Anterior cingulate cortex (tissue), 58 donors: ENCODE data around the gene DKC1.

Experiments
- DNase-seq, 58 donors: peaks; one replicate each; lab custom pipeline; 2025; lab: John Stamatoyannopoulos, UW

The DKC1 gene

GRCh38 chrX:154735695-154736393 is 26.8 kb upstream of the DKC1 start:
- DNase-seq, result no peak

DNA sequence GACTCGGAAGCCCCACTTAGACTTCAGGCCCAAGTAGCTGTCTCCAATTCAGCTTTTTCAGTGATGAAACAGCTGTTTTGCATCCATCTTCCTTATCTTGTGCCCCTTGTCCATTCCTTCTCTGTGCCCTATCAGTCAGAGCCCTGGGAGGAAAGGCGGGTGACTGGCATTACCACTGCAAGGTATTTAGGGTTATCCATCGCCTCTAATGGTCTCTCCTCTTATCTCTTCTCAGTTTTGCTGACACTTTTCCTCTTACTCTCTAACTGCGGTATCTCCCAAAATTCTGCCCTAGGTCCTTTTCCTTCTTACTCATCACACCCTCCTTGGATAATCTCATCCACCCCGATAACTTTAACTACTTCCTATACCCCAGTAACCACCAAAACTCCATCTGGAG is 25.5 kb upstream of the DKC1 start:
- no peak for DNase-seq

- no peak for DNase-seq
Measured at GRCh38 chrX:154738011-154738738, 24.5 kb upstream of the DKC1 start.

- DNase-seq, result no peak
Measured at GRCh38 chrX:154739952-154740465, 22.7 kb upstream of the DKC1 start.

GRCh38 chrX:154742613-154743012 is 20.1 kb upstream of the DKC1 start:
- no peak for DNase-seq

- DNase-seq, result peak in 17 of 58 donors; percentile 1 to 67 (median 6)
Measured at GRCh38 chrX:154748712-154749339, 13.8 kb upstream of the DKC1 start.

GRCh38 chrX:154749856-154750255 is 12.8 kb upstream of the DKC1 start:
- no peak for DNase-seq

DNA sequence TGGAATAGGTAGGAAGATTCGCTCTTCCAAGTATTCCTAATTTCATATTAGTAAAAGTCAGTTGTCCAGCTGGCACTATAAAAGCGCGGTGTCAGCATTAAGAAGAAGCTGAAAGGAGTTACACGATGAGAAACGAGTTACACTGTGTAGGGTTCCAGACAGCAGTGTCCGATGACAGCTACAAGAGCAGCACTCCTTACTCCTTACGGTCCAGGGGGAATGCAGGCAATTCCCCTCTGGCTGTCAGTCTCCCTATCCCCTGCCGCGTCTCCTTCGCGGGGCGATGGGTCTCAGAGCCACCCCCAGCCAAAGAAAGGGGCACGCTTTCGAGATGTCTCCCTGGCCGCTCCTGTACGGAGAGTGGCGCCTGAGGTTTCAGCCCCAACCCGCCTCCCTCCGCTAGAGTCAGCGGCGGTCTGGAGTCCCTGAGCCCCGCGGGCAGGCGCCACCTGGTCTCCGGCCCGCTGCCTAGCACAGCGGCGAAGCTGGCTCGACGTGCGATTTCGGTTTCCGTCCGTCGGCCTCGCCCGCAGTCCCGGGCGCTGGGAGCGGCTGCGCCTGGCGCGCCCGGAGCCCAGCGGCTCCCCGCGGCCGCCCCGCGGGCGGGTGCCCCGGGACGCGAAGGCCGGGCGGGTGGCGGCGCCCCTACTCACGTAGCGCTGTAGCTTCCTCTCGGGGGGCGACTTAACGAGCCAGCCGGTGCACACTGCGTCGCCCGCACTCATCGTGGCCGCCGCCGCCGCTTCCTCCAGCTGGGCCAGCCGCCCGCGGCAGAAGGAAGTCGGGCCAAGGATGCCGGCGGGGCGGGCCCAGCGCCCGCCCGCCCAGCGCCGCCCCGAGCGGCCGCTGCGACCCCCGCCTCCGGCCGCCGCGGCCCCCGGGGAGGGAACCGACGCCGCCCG is 12.1 kb upstream of the DKC1 start, which contains the start of gene GAB3:
Gene GAB3, minus strand, starts transcription at position 777 of the 902 bp plus-strand sequence. Its CDS starts 52 bp downstream, at position 725.
- no peak for DNase-seq

- DNase-seq, result no peak
Measured at GRCh38 chrX:154751203-154751668, 11.4 kb upstream of the DKC1 start.

DNA sequence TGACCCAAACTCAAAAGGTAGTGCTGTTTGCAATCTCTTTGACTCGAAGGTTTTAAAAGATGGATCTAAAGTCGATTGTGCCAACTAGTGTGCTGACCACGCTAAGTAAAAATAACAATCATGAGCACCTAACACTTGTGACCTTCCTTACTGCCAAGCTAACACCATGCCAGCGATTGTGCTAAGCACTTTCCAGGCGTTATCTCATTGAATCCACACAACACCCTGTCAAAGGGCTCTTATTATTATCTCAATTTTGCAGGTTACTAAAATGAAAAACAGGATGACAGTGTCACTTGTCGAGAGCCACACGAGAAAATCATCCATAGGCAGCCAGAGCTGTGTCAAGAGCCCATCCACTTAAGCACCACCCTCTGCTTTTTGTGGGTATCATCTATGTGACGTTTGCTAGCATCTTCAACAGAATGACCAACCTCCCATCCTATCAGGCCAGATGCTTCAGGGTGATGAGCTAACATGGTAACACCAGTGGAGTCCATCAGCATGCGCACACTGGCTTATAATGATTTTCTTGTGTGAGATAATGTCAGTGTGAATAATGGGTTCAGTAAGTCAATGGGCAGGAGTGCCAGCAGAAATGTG is 10.9 kb upstream of the DKC1 start:
- DNase-seq, result no peak

DNA sequence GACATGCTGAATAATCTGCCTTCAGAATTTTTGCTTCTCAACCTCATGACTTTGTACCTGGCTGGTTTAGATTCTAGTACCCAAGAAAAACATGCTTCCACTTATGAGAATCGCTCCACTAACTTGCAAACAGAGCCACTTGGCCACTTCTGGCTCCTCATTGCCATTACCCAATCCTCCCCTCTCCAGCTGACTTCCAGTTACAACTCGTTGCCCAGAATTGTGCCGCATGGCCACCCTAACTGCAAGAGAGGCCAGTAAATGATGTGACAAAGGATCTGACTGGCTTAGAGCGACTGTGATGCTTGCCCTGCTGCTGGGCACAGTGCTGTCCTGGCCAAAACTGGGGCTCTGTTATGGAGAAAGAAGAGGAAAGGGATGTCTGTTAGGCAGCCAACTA is 4.0 kb upstream of the DKC1 start:
- DNase-seq, result peak in 3 of 58 donors; percentile 2 to 39 (median 7)

GRCh38 chrX:154761977-154762536 is 607 bp upstream of the DKC1 start:
- DNase-seq, result no peak

- DNase-seq, result no peak
Measured at GRCh38 chrX:154774622-154775021, 12.0 kb downstream of the DKC1 start.

- DNase-seq, result peak in 17 of 58 donors; percentile 1 to 65 (median 15)
Measured at GRCh38 chrX:154775419-154776349, 13.0 kb downstream of the DKC1 start.

- no peak for DNase-seq
Measured at GRCh38 chrX:154776753-154777152, 14.1 kb downstream of the DKC1 start.

DNA sequence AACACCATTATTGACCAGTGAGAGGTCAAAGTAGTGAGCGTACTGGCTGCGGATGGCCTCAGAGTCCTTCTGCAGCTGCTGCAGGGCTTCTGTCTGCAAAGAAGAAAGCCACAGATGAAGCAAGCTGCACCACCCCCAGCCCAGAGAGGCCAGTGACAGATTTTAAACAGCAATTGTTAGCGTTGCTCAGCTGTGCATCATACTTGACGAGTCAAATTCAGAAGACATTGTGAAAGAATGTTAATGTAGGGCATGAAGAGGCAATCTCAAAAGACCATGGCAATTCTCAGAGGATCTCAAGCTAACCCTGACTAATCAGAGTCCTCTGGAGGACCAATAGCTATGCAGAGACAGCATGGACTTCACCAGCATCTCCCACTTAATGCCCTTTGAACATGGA is 16.6 kb downstream of the DKC1 start:
- no peak for DNase-seq

- no peak for DNase-seq
Measured at GRCh38 chrX:154780968-154781367, 18.3 kb downstream of the DKC1 start.
